ENCODE data around the gene ADGRD1. TPM values are rescaled to one million over a fixed set of nuclear protein-coding genes. Genes with fewer than 3 reads are reported as not detected.

ADGRD1 gene
- total and polyA plus RNA-seq, 2 of the 8 experiments (the other 6 are each of a cell fraction or from before 2014, with no cell fraction given) = 0.36 to 0.48 TPM

DNA sequence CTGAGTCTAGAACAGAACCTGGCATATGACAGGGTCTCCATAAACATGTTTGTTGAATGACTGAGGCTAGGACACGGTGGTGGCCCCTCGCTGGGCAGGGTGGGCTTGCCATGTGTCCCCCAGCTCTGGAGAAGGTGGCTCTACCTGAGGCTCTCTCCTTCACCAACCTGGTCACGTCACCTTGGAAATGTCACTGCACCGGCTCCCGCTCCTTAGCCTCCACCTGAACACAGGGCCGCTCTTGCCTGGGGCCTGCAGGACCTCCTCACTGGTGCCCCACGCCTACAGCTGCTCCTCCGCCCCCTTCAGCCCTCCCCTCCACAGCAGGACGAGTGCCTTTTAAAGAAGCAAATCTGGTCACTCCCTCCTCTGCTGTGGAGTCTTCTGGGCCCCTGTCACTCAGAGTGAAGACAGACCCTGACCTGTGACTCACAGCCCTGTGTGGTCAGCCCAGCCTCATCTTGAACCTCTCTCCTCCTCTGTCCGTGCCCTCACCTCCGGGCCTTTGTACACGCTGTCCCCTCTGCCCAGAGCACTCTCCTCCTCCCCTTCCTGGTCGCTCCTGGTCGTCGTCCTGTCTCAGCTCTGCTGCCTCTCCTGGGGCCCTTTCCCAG lies 81.0 kb downstream of the ADGRD1 start:
- no peaks in the 10 kb centered on the region for H3K23me2 ChIP-seq (ENCODE audit: low read depth, low read length)
- no peak overlapping the region for H2BK5ac ChIP-seq (ENCODE audit: low read depth, low read length)
- H3K23ac ChIP-seq (ENCODE audit: insufficient read length) = no peak overlapping the region
- H3K4me1 ChIP-seq (replicated peaks in 1 of 4; ENCODE audit: control insufficient read depth in 3 of 4, insufficient read depth in 4 of 4, low read length in 3 of 4) = no peaks in the 10 kb centered on the region
- no peak overlapping the region for H4K8ac ChIP-seq (ENCODE audit: extremely low read depth, insufficient read depth, low read length)
- H3K4me3 ChIP-seq (ENCODE audit: extremely low read depth in 1 of 4, insufficient read depth in 2 of 4, low read depth in 3 of 4, low read length in 4 of 4) = no peak overlapping the region
- no peak overlapping the region for H4K5ac ChIP-seq (ENCODE audit: insufficient read length, low read depth, low read length)
- ChIA-PET POLR2A (ENCODE audit: partially characterized antibody) (no interaction called here), CTCF (ENCODE audit: partially characterized antibody) (interaction anchor here (1.1 kb wide), 1 partner anchor 69 kb away, joined by 5 read pairs; no protein-coding TSS in a partner anchor)
- no peak overlapping the region for H3K9ac ChIP-seq (replicated peaks in 1 of 4; ENCODE audit: extremely low read depth in 1 of 4, low read depth in 3 of 4, low read length in 3 of 4)
- H4K20me1 ChIP-seq (replicated peaks in 1 of 2; ENCODE audit: control insufficient read depth in 1 of 2, insufficient read depth in 2 of 2, low read length in 2 of 2) = peaks cover 0 to 1% of the 10 kb centered on the region in 2 experiments
- H3K27ac ChIP-seq (ENCODE audit: low read depth, low read length) = no peak overlapping the region
- H3K36me3 ChIP-seq (ENCODE audit: control insufficient read depth in 2 of 4, insufficient read depth in 4 of 4, low read length in 3 of 4) = no peaks in the 10 kb centered on the region
- H3K79me1 ChIP-seq (ENCODE audit: low read depth, low read length) = no peaks in the 10 kb centered on the region
- no peak overlapping the region for H2AFZ ChIP-seq (ENCODE audit: low read length)
- no peaks in the 10 kb centered on the region for H3K79me2 ChIP-seq (ENCODE audit: control insufficient read depth in 1 of 2, insufficient read depth in 2 of 2, low read length in 2 of 2)
- no peak overlapping the region for H2AK5ac ChIP-seq (ENCODE audit: low read depth, low read length)
- H2BK12ac ChIP-seq (ENCODE audit: low read depth, low read length) = no peak overlapping the region
- no peak overlapping the region for H2BK20ac ChIP-seq (ENCODE audit: low read length)
- DNase-seq (ENCODE audit: low read depth in 1 of 2, low spot score in 2 of 2) = no peak
- no peak overlapping the region for H3K14ac ChIP-seq (ENCODE audit: insufficient read length)
- H3K56ac ChIP-seq (replicated peaks; ENCODE audit: insufficient read length, low read depth, low read length) = no peak overlapping the region
- H3K18ac ChIP-seq (ENCODE audit: extremely low read depth, low read length) = no peak overlapping the region
- H3K27me3 ChIP-seq (replicated peaks in 1 of 4; ENCODE audit: control insufficient read depth in 3 of 4, extremely low read depth in 1 of 4, insufficient read depth in 3 of 4, low read length in 3 of 4) = no peaks in the 10 kb centered on the region
- WGBS, 2 experiments (ENCODE audit: extremely low coverage in 1 of 2, insufficient coverage in 1 of 2, insufficient read length in 1 of 2, insufficient replicate concordance in 2 of 2, low coverage in 1 of 2, low lambda C conversion rate in 2 of 2, missing lambda C conversion rate in 1 of 2) = 86% methylated on average over 13 of the region's 15 CpGs; no CpG with 5 or more reads in 1 of the 2 experiments
- no peak overlapping the region for H2BK15ac ChIP-seq (ENCODE audit: low read length)
- no peak overlapping the region for H3K4ac ChIP-seq (replicated peaks; ENCODE audit: insufficient read length, low read depth, low read length)
- H4K91ac ChIP-seq (replicated peaks; ENCODE audit: insufficient read length, low read length) = no peak overlapping the region
- H3K9me3 ChIP-seq (ENCODE audit: insufficient read depth in 2 of 2, low read depth in 1 of 2, low read length in 1 of 2) = peaks cover 3 to 12% of the 10 kb centered on the region in 2 experiments; a peak in 1 of 4 replicates
- H2BK120ac ChIP-seq (replicated peaks; ENCODE audit: low read depth, low read length) = no peak overlapping the region
- H3K4me2 ChIP-seq (ENCODE audit: insufficient read depth in 1 of 2, low read depth in 2 of 2, low read length in 2 of 2) = no peak overlapping the region
- no peak for FAIRE-seq
- TF ChIP-seq BCL11A (IDR thresholded peaks at IDR 0.05; ENCODE audit: low read depth in 2 of 2, low read length in 2 of 2) = no peak
- TF ChIP-seq SP4 (IDR thresholded peaks at IDR 0.05; ENCODE audit: low read length) = no peak
- TF ChIP-seq ZNF274 (IDR thresholded peaks at IDR 0.05; ENCODE audit: borderline replicate concordance, extremely low read depth, low read length) = no peak
- no peak for TF ChIP-seq KDM5A (IDR thresholded peaks at IDR 0.05; ENCODE audit: low read length)
- no peak for TF ChIP-seq RXRA (IDR thresholded peaks at IDR 0.05; ENCODE audit: insufficient read depth, low read depth, low read length)
- no peak for TF ChIP-seq TBP (IDR thresholded peaks at IDR 0.05; ENCODE audit: low read depth, low read length)
- TF ChIP-seq HDAC6 (IDR thresholded peaks at IDR 0.05; ENCODE audit: low read depth, low read length) = no peak
- TF ChIP-seq, protein P1, sequence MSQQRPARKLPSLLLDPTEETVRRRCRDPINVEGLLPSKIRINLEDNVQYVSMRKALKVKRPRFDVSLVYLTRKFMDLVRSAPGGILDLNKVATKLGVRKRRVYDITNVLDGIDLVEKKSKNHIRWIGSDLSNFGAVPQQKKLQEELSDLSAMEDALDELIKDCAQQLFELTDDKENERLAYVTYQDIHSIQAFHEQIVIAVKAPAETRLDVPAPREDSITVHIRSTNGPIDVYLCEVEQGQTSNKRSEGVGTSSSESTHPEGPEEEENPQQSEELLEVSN (IDR thresholded peaks at IDR 0.05) = no peak
- no peak for TF ChIP-seq MAX (IDR thresholded peaks at IDR 0.05)
- no peak for TF ChIP-seq TAF7 (optimal IDR thresholded peaks at IDR 0.05; ENCODE audit: borderline replicate concordance, low read depth, low read length)
- TF ChIP-seq NRF1 (IDR thresholded peaks at IDR 0.05; ENCODE audit: low read depth, low read length) = no peak
- no peak for TF ChIP-seq ASH2L (IDR thresholded peaks at IDR 0.05; ENCODE audit: low read length)
- no peak for TF ChIP-seq ATF3 (IDR thresholded peaks at IDR 0.05; ENCODE audit: insufficient read depth, low read depth, low read length)

Data from H1 (cell line).